ENCODE data around the gene WWOX.

The WWOX gene

GRCh38 chr16:78969721-78970120 lies 870.3 kb downstream of the WWOX start:
- H3K79me2 ChIP-seq (ENCODE audit: control insufficient read depth, insufficient read depth, low read length), result no peaks in the 10 kb centered on the region
- no peak overlapping the region for H4K8ac ChIP-seq (ENCODE audit: low read depth, low read length)
- no peak overlapping the region for H2BK15ac ChIP-seq (replicated peaks; ENCODE audit: low read depth)
- no peaks in the 10 kb centered on the region for H3K79me1 ChIP-seq (ENCODE audit: low read length)
- no peak overlapping the region for H3K4me3 ChIP-seq (ENCODE audit: low read length)
- H2BK120ac ChIP-seq (ENCODE audit: low read depth, low read length), result no peak overlapping the region
- no peak overlapping the region for H3K27ac ChIP-seq (ENCODE audit: low read depth, low read length)
- WGBS (ENCODE audit: extremely low coverage, insufficient coverage, low lambda C conversion rate), result no CpG with 5 or more reads among the region's 3 CpGs
- H3K4me2 ChIP-seq (ENCODE audit: low read length), result no peak overlapping the region
- H2BK5ac ChIP-seq (ENCODE audit: low read length), result no peak overlapping the region
- H3K56ac ChIP-seq (ENCODE audit: low read length), result no peak overlapping the region
- no peaks in the 10 kb centered on the region for H3K27me3 ChIP-seq (ENCODE audit: insufficient read depth, low read length, poor library complexity)
- no peak overlapping the region for H3K4ac ChIP-seq (ENCODE audit: low read depth, low read length)
- H3K4me1 ChIP-seq (ENCODE audit: control insufficient read depth, low read depth, low read length), result no peaks in the 10 kb centered on the region
- DNase-seq, result no peak
- H3K36me3 ChIP-seq (ENCODE audit: control insufficient read depth, insufficient read depth, low read length), result no peaks in the 10 kb centered on the region
- no peak overlapping the region for H2AK5ac ChIP-seq (ENCODE audit: low read length)
- no peak overlapping the region for H3K23ac ChIP-seq (ENCODE audit: low read length)
- no peak overlapping the region for H3K9ac ChIP-seq (ENCODE audit: low read length)
- H3K18ac ChIP-seq (ENCODE audit: low read length), result no peak overlapping the region
- H4K5ac ChIP-seq (ENCODE audit: low read length), result no peak overlapping the region

- no peak overlapping the region for H3K56ac ChIP-seq (ENCODE audit: low read length)
- no peak overlapping the region for H3K9ac ChIP-seq (ENCODE audit: low read length)
- no peaks in the 10 kb centered on the region for H3K4me1 ChIP-seq (ENCODE audit: control insufficient read depth, low read depth, low read length)
- H3K4me2 ChIP-seq (ENCODE audit: low read length), result no peak overlapping the region
- no peak overlapping the region for H3K18ac ChIP-seq (ENCODE audit: low read length)
- no peak overlapping the region for H3K4ac ChIP-seq (ENCODE audit: low read depth, low read length)
- H4K5ac ChIP-seq (ENCODE audit: low read length), result no peak overlapping the region
- no peak for DNase-seq
- no peak overlapping the region for H3K27ac ChIP-seq (ENCODE audit: low read depth, low read length)
- H2BK120ac ChIP-seq (ENCODE audit: low read depth, low read length), result no peak overlapping the region
- H2BK15ac ChIP-seq (replicated peaks; ENCODE audit: low read depth), result no peak overlapping the region
- no peak overlapping the region for H4K8ac ChIP-seq (ENCODE audit: low read depth, low read length)
- H2AK5ac ChIP-seq (ENCODE audit: low read length), result no peak overlapping the region
- no peak overlapping the region for H3K23ac ChIP-seq (ENCODE audit: low read length)
- H3K36me3 ChIP-seq (ENCODE audit: control insufficient read depth, insufficient read depth, low read length), result no peaks in the 10 kb centered on the region
- H3K79me1 ChIP-seq (ENCODE audit: low read length), result no peaks in the 10 kb centered on the region
- H3K4me3 ChIP-seq (ENCODE audit: low read length), result no peak overlapping the region
- no peak overlapping the region for H2BK5ac ChIP-seq (ENCODE audit: low read length)
- H3K27me3 ChIP-seq (ENCODE audit: insufficient read depth, low read length, poor library complexity), result no peaks in the 10 kb centered on the region
- H3K79me2 ChIP-seq (ENCODE audit: control insufficient read depth, insufficient read depth, low read length), result no peaks in the 10 kb centered on the region
- no CpG with 5 or more reads among the region's 2 CpGs for WGBS (ENCODE audit: extremely low coverage, insufficient coverage, low lambda C conversion rate)
These were observed 871.2 kb downstream of the WWOX start for GRCh38 chr16:78970650-78971049.

GRCh38 chr16:78972006-78972405 lies 872.6 kb downstream of the WWOX start:
- H3K9ac ChIP-seq (ENCODE audit: low read length), result no peak overlapping the region
- H4K5ac ChIP-seq (ENCODE audit: low read length), result no peak overlapping the region
- H3K23ac ChIP-seq (ENCODE audit: low read length), result no peak overlapping the region
- H3K79me2 ChIP-seq (ENCODE audit: control insufficient read depth, insufficient read depth, low read length), result no peaks in the 10 kb centered on the region
- H2AK5ac ChIP-seq (ENCODE audit: low read length), result no peak overlapping the region
- no peak overlapping the region for H2BK15ac ChIP-seq (replicated peaks; ENCODE audit: low read depth)
- no peak overlapping the region for H3K56ac ChIP-seq (ENCODE audit: low read length)
- no peak overlapping the region for H4K8ac ChIP-seq (ENCODE audit: low read depth, low read length)
- H3K4ac ChIP-seq (ENCODE audit: low read depth, low read length), result no peak overlapping the region
- no peak overlapping the region for H3K27ac ChIP-seq (ENCODE audit: low read depth, low read length)
- no peaks in the 10 kb centered on the region for H3K36me3 ChIP-seq (ENCODE audit: control insufficient read depth, insufficient read depth, low read length)
- H3K4me3 ChIP-seq (ENCODE audit: low read length), result no peak overlapping the region
- no peaks in the 10 kb centered on the region for H3K4me1 ChIP-seq (ENCODE audit: control insufficient read depth, low read depth, low read length)
- H3K27me3 ChIP-seq (ENCODE audit: insufficient read depth, low read length, poor library complexity), result no peaks in the 10 kb centered on the region
- H3K4me2 ChIP-seq (ENCODE audit: low read length), result no peak overlapping the region
- H2BK5ac ChIP-seq (ENCODE audit: low read length), result no peak overlapping the region
- no peak overlapping the region for H2BK120ac ChIP-seq (ENCODE audit: low read depth, low read length)
- DNase-seq, result no peak
- H3K18ac ChIP-seq (ENCODE audit: low read length), result no peak overlapping the region
- no peaks in the 10 kb centered on the region for H3K79me1 ChIP-seq (ENCODE audit: low read length)
- no CpG with 5 or more reads among the region's 10 CpGs for WGBS (ENCODE audit: extremely low coverage, insufficient coverage, low lambda C conversion rate)

- Histone ChIP-seq H3K56ac (ENCODE audit: low read length) (no peak overlapping the region), H3K27me3 (ENCODE audit: insufficient read depth, low read length, poor library complexity) (no peaks in the 10 kb centered on the region), H3K23ac (ENCODE audit: low read length) (no peak overlapping the region), H3K79me2 (ENCODE audit: control insufficient read depth, insufficient read depth, low read length) (no peaks in the 10 kb centered on the region), H4K5ac (ENCODE audit: low read length) (no peak overlapping the region), H3K4me1 (ENCODE audit: control insufficient read depth, low read depth, low read length) (no peaks in the 10 kb centered on the region), H2BK5ac (ENCODE audit: low read length) (no peak overlapping the region), H3K36me3 (ENCODE audit: control insufficient read depth, insufficient read depth, low read length) (no peaks in the 10 kb centered on the region), H3K4me3 (ENCODE audit: low read length) (no peak overlapping the region), H3K4ac (ENCODE audit: low read depth, low read length) (no peak overlapping the region), H3K9ac (ENCODE audit: low read length) (no peak overlapping the region), H3K4me2 (ENCODE audit: low read length) (no peak overlapping the region), H2BK15ac (replicated peaks; ENCODE audit: low read depth) (no peak overlapping the region), H3K18ac (ENCODE audit: low read length) (no peak overlapping the region), H3K27ac (ENCODE audit: low read depth, low read length) (no peak overlapping the region), H2BK120ac (ENCODE audit: low read depth, low read length) (no peak overlapping the region), H2AK5ac (ENCODE audit: low read length) (no peak overlapping the region), H4K8ac (ENCODE audit: low read depth, low read length) (no peak overlapping the region), H3K79me1 (ENCODE audit: low read length) (no peaks in the 10 kb centered on the region)
- no peak for DNase-seq
- no CpG with 5 or more reads among the region's 13 CpGs for WGBS (ENCODE audit: extremely low coverage, insufficient coverage, low lambda C conversion rate)
These were observed 873.5 kb downstream of the WWOX start for GRCh38 chr16:78972986-78973385.

- no peak overlapping the region for H4K8ac ChIP-seq (ENCODE audit: low read depth, low read length)
- no peak for DNase-seq
- H3K79me2 ChIP-seq (ENCODE audit: control insufficient read depth, insufficient read depth, low read length), result no peaks in the 10 kb centered on the region
- H3K4me2 ChIP-seq (ENCODE audit: low read length), result no peak overlapping the region
- H3K36me3 ChIP-seq (ENCODE audit: control insufficient read depth, insufficient read depth, low read length), result no peaks in the 10 kb centered on the region
- no peak overlapping the region for H2BK5ac ChIP-seq (ENCODE audit: low read length)
- no peak overlapping the region for H3K4ac ChIP-seq (ENCODE audit: low read depth, low read length)
- no peaks in the 10 kb centered on the region for H3K4me1 ChIP-seq (ENCODE audit: control insufficient read depth, low read depth, low read length)
- no peak overlapping the region for H3K4me3 ChIP-seq (ENCODE audit: low read length)
- H3K18ac ChIP-seq (ENCODE audit: low read length), result no peak overlapping the region
- no peak overlapping the region for H3K23ac ChIP-seq (ENCODE audit: low read length)
- no peak overlapping the region for H2AK5ac ChIP-seq (ENCODE audit: low read length)
- H4K5ac ChIP-seq (ENCODE audit: low read length), result no peak overlapping the region
- no CpG with 5 or more reads among the region's 10 CpGs for WGBS (ENCODE audit: extremely low coverage, insufficient coverage, low lambda C conversion rate)
- no peak overlapping the region for H3K56ac ChIP-seq (ENCODE audit: low read length)
- H2BK120ac ChIP-seq (ENCODE audit: low read depth, low read length), result no peak overlapping the region
- H3K9ac ChIP-seq (ENCODE audit: low read length), result no peak overlapping the region
- H3K27ac ChIP-seq (ENCODE audit: low read depth, low read length), result no peak overlapping the region
- H3K79me1 ChIP-seq (ENCODE audit: low read length), result no peaks in the 10 kb centered on the region
- no peak overlapping the region for H2BK15ac ChIP-seq (replicated peaks; ENCODE audit: low read depth)
- H3K27me3 ChIP-seq (ENCODE audit: insufficient read depth, low read length, poor library complexity), result no peaks in the 10 kb centered on the region
These were observed 876.8 kb downstream of the WWOX start for GRCh38 chr16:78976212-78976611.

GRCh38 chr16:78980825-78981224 lies 881.4 kb downstream of the WWOX start:
- no peak overlapping the region for H3K23ac ChIP-seq (ENCODE audit: low read length)
- DNase-seq, result no peak
- no peak overlapping the region for H4K8ac ChIP-seq (ENCODE audit: low read depth, low read length)
- no peaks in the 10 kb centered on the region for H3K79me2 ChIP-seq (ENCODE audit: control insufficient read depth, insufficient read depth, low read length)
- no CpG with 5 or more reads among the region's 6 CpGs for WGBS (ENCODE audit: extremely low coverage, insufficient coverage, low lambda C conversion rate)
- no peaks in the 10 kb centered on the region for H3K4me1 ChIP-seq (ENCODE audit: control insufficient read depth, low read depth, low read length)
- no peaks in the 10 kb centered on the region for H3K36me3 ChIP-seq (ENCODE audit: control insufficient read depth, insufficient read depth, low read length)
- no peaks in the 10 kb centered on the region for H3K79me1 ChIP-seq (ENCODE audit: low read length)
- no peak overlapping the region for H3K4ac ChIP-seq (ENCODE audit: low read depth, low read length)
- H3K56ac ChIP-seq (ENCODE audit: low read length), result no peak overlapping the region
- H3K4me3 ChIP-seq (ENCODE audit: low read length), result no peak overlapping the region
- H3K4me2 ChIP-seq (ENCODE audit: low read length), result no peak overlapping the region
- H2AK5ac ChIP-seq (ENCODE audit: low read length), result no peak overlapping the region
- H2BK120ac ChIP-seq (ENCODE audit: low read depth, low read length), result no peak overlapping the region
- no peak overlapping the region for H2BK5ac ChIP-seq (ENCODE audit: low read length)
- no peak overlapping the region for H3K9ac ChIP-seq (ENCODE audit: low read length)
- no peak overlapping the region for H3K27ac ChIP-seq (ENCODE audit: low read depth, low read length)
- no peaks in the 10 kb centered on the region for H3K27me3 ChIP-seq (ENCODE audit: insufficient read depth, low read length, poor library complexity)
- H3K18ac ChIP-seq (ENCODE audit: low read length), result no peak overlapping the region
- no peak overlapping the region for H2BK15ac ChIP-seq (replicated peaks; ENCODE audit: low read depth)
- H4K5ac ChIP-seq (ENCODE audit: low read length), result no peak overlapping the region

Measured in mesendoderm (in vitro differentiated cells).